Fibroblast of skin of right biceps (primary cell): ENCODE data around the gene CDKN1C.

ENCODE experiments used
- DNase-seq: peaks from one replicate; pipeline ENCODE4 v3.0.0-alpha.2; 2013

CDKN1C gene

DNA sequence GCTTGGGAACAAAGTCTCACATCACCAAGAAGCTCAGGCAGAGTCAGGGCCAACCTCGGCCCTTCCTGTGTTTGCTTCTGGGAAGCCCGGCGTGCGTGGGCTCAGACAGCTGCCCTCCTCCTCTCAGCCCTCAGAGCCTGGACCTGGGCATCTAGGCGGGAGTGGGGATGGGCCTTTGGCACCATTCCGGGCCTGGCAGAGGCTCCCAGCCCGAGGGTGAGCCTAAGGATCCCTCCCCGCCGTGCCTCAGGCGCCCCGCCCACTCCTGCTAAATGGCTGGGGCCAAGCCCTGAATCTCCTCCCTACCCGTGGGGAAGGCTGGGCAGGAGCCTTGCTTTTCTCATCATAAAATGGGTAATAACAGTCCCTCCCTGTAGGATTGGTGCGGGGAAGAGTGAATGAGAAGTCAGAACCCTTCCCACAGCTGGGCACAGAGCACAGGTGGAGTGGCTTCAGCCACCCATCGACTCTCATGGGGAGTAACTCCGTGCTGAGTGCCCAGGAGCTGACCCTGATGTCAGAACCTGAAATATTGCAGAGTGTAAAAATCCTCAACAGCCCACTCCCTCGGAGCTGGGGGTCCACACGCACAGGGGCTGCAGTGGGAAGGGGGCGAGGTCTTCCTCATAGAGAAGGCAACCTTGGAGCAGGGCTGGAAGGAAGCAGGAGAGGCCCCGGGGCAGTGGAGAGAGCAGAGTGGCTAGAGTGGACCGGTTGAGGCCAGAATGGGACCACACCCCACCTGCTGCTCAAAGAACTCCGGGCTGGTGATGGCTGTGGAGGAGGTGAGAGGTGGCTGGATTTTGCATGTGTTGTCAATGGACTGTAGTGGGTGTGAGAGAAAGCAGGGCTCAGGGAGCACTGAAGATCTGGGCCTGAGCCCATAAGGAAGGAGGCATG is 18.8 kb upstream of the CDKN1C start:
- no peak for DNase-seq

GRCh38 chr11:2903672-2904011 is 18.1 kb upstream of the CDKN1C start:
- DNase-seq = no peak

GRCh38 chr11:2902784-2903671 is 17.5 kb upstream of the CDKN1C start:
- DNase-seq = no peak

- peak; percentile 92 for DNase-seq
Measured at GRCh38 chr11:2901854-2902783, 16.5 kb upstream of the CDKN1C start.

DNA sequence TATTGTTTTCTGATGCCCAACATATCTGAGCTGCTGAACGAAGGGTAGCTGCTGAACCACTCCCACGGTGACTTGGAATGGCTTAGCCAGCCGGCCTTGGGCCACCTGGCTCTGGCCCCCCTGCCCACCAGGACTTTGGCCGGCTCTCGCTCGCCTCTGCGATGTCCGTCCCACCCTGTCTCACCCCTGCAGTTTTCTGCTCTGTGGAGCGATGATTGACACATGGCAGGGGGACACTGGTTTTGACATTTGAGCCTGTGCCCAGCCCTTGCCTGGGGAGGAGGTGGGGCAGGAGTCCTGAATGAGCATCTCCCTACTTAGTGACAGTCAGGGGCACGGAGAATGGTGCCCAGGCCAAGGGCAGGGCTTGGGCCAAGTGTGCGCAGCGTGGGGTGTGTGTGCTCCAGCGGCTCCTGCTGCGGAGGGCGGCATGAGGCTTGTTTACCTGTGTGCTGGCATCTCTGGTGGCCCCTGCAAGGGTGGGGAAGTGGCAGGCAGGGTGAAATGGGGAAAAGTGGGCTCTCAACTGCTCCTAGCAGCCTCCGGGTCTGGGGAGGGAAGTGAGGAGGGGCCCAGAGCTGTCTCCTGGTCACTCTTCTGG is 15.7 kb upstream of the CDKN1C start:
- DNase-seq = no peak

DNA sequence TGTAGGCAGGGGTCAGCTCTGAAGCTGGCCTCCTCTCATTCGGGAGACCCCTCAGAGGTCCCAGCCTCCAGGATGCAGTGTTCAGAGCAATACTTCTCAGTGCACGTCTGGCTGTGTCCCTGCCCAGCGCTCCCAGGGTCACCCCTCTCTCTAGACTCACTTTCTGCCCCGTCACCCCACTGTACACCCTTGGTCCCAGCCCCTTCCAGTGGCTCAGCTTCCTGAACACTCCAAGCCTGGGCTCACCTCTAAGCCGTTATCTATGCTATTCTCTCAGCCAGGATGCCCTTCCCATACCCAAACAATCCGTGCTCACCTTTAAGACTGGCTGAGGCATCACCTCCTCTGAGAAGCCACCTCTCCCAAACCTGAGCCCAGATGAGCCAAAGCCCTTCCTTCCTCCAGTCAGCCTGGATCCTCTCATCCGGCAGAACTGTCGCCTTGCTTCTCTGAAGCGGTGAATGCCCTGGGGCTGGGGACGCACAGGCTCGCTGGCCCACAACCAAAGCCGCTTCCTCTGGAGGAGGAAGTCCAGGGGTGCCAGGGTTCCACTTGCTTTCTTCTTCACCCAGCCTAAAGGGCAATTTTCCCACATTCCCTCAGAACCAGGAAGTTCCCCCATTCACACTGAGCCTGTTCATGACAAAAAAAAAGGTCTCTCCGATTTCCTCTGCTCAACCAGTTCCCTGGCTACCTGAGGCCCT is 13.7 kb upstream of the CDKN1C start:
- DNase-seq = no peak

- peak; percentile 88 for DNase-seq
Measured at GRCh38 chr11:2898366-2899079, 12.9 kb upstream of the CDKN1C start.

GRCh38 chr11:2897048-2897447 is 11.5 kb upstream of the CDKN1C start:
- no peak for DNase-seq

DNA sequence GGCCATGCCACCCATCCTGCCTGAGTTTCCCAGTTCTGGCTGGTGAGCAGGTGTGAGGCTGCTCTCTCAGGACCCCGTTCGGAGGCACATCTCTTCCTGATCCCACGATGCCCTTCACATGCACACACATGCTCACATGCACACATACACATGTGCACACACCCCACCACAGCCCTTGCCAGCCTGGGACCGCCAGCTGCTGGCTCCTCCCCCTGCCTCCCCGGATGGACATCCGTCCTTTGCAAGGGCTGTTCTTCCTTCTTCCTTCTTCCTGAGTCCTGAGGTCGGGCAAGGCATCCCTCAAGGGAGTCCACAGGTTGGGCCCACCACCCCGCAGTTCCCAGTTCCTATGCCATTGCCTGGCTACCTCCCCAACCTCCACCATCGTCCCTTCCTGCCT is 10.5 kb upstream of the CDKN1C start:
- no peak for DNase-seq

- no peak for DNase-seq
Measured at GRCh38 chr11:2893935-2894334, 8.4 kb upstream of the CDKN1C start.

GRCh38 chr11:2892967-2893528 is 7.5 kb upstream of the CDKN1C start:
- DNase-seq = no peak

- DNase-seq = peak; percentile 79
Measured at GRCh38 chr11:2892215-2892966, 6.8 kb upstream of the CDKN1C start.

- peak; percentile 35 for DNase-seq
Measured at GRCh38 chr11:2891326-2892214, 6.0 kb upstream of the CDKN1C start.

DNA sequence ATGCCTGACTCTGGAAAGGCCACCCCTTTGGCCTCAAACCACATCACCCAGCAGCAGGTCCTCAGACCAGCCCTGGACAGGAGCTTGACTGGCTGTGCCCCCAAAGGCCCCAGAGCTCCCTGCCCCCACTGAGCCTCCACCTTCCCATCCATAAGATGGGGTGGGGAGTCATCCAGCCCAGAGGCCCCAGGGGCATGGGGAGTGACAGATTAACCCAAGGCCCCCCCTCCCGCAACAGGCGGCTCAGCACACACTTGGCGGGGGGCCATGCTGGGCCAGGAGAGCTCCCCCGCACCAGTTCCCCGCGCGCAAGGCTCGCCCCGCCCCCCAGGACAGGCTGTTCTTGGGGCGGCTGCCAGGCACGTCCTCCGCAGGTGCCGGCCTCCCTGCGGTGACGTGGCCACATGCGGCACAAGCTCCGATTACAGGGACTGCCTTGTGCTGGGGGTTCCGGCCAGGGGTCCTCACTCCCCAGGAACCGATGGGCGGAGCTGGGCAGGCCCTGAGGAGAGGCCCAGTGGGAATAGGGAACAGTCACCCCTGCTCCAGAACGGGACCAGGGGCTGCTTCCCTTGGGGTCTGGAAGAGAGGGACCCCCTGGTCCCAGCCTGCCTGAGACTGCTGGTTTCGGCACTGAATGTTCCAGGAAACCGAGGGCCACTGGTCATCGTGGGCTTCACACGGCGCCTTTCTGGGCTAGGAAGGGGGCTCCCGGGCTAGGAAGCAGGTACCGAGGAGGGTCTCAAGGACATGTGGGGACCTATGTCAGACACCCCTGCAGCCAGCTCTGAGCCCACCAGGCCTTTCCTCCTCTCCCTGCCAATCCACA is 5.1 kb upstream of the CDKN1C start:
- DNase-seq = peak; percentile 49

- DNase-seq = no peak
Measured at GRCh38 chr11:2889362-2890273, 4.0 kb upstream of the CDKN1C start.

DNA sequence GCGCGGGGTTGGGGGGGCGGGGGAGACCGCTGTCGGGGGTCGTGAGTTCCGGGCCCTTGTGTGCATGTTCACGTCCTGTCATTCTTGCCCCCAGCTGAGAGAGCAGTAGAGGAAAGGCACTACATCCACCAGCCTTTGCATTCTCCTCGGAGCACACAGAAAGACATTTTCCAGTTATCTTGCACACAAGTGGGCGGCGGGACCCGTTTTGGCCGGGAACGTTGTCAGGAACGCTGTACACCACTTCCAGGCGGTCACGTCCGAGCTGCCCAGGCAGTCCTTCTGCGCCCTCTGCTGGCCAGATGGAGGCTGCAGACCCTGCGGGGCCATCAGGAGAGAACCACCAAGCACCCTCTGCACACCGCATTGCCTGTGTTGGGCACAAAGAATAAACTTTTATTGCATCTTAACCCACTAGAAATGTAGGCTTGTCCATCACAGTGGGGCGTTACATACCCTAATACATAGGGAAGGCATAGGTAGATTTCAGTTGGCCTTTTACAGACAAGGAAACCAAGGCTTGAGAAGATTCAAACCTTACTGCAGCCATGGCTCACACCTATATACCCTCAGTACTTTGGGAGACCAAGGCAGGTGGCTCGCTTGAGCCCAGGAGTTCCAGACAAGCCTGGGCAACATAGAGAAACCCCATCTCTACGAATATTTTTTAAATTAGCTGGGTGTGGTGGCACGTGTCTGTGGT is 2.8 kb upstream of the CDKN1C start:
- DNase-seq = peak; percentile 82
